ENCODE results near the gene XPR1.

XPR1 gene

GRCh38 chr1:180631766-180632325, at the start of gene XPR1:
Gene XPR1, plus strand, starts transcription at chr1:180632022. Its CDS starts 180 bp downstream, at chr1:180632202.
- FAIRE-seq: peak; percentile 94

- FAIRE-seq: no peak
Observed at GRCh38 chr1:180584869-180585268, 47.0 kb upstream of the XPR1 start.

- no peak for FAIRE-seq
Observed at GRCh38 chr1:180585994-180586359, 45.8 kb upstream of the XPR1 start.

- no peak for FAIRE-seq
Observed at GRCh38 chr1:180586671-180587155, 45.1 kb upstream of the XPR1 start.

GRCh38 chr1:180588121-180588520, 43.7 kb upstream of the XPR1 start:
- FAIRE-seq: no peak

GRCh38 chr1:180590889-180591288, 40.9 kb upstream of the XPR1 start:
- no peak for FAIRE-seq

- no peak for FAIRE-seq
Observed at GRCh38 chr1:180593382-180593781, 38.4 kb upstream of the XPR1 start.

GRCh38 chr1:180594723-180595122, 37.1 kb upstream of the XPR1 start:
- FAIRE-seq: no peak

GRCh38 chr1:180595966-180596365, 35.9 kb upstream of the XPR1 start:
- no peak for FAIRE-seq

GRCh38 chr1:180597520-180597919, 34.3 kb upstream of the XPR1 start:
- FAIRE-seq: no peak

- FAIRE-seq: no peak
Observed at GRCh38 chr1:180598333-180598974, 33.4 kb upstream of the XPR1 start.

GRCh38 chr1:180600343-180600742, 31.5 kb upstream of the XPR1 start:
- FAIRE-seq: no peak

GRCh38 chr1:180601512-180601911, 30.3 kb upstream of the XPR1 start:
- FAIRE-seq: no peak

- FAIRE-seq: no peak
Observed at GRCh38 chr1:180603223-180603849, 28.5 kb upstream of the XPR1 start.

- no peak for FAIRE-seq
Observed at GRCh38 chr1:180603850-180604226, 28.0 kb upstream of the XPR1 start.

GRCh38 chr1:180606155-180606554, 25.7 kb upstream of the XPR1 start:
- no peak for FAIRE-seq

- FAIRE-seq: no peak
Observed at GRCh38 chr1:180609643-180610555, 21.9 kb upstream of the XPR1 start.

- no peak for FAIRE-seq
Observed at GRCh38 chr1:180610556-180611015, 21.2 kb upstream of the XPR1 start.

- no peak for FAIRE-seq
Observed at GRCh38 chr1:180611016-180611930, 20.5 kb upstream of the XPR1 start.

- no peak for FAIRE-seq
Observed at GRCh38 chr1:180612632-180613031, 19.2 kb upstream of the XPR1 start.

GRCh38 chr1:180614730-180615129, 17.1 kb upstream of the XPR1 start:
- FAIRE-seq: no peak
